Measurements from ENCODE around the gene AHI1.
"Not testable (repeated sequence)": the region's sequence is repeated elsewhere in the genome, so short reads cannot be mapped to it uniquely, and the experiment has no call there.

Gene AHI1

DNA sequence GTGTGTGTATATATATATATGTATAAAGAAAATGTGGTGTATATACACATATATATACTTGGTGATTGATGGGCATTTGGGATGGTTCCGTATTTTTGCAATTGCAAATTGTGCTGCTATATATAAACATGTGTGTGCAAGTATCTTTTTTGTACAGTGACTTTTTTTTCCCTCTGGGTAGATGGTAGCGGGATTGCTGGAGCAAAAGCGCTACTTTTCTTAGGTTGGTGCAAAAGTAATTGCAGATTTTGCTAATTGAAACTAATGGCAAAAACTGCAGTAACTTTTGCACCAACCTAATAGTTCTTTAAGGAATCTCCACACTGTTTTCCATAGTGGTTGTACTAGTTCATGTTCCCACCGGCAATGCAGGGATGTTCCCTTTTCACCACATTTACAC lies 135.4 kb downstream of the AHI1 start:
- Histone ChIP-seq H3K36me3 (ENCODE audit: control insufficient read depth, insufficient read depth, low read length) (no peaks in the 10 kb centered on the region), H3K27me3 (ENCODE audit: control insufficient read depth, insufficient read depth, low read length) (no peaks in the 10 kb centered on the region), H3K9ac (ENCODE audit: low read length) (no peak overlapping the region), H3K9me3 (ENCODE audit: control insufficient read depth, low read length) (no peaks in the 10 kb centered on the region), H3K4me3 (ENCODE audit: low read length) (no peak overlapping the region), H3K4me1 (ENCODE audit: control insufficient read depth, insufficient read depth, low read length) (no peaks in the 10 kb centered on the region)

- H3K9me3 ChIP-seq (ENCODE audit: control insufficient read depth, low read length): no peaks in the 10 kb centered on the region
- no peaks in the 10 kb centered on the region for H3K36me3 ChIP-seq (ENCODE audit: control insufficient read depth, insufficient read depth, low read length)
- H3K9ac ChIP-seq (ENCODE audit: low read length): no peak overlapping the region
- no peaks in the 10 kb centered on the region for H3K4me1 ChIP-seq (ENCODE audit: control insufficient read depth, insufficient read depth, low read length)
- H3K27me3 ChIP-seq (ENCODE audit: control insufficient read depth, insufficient read depth, low read length): no peaks in the 10 kb centered on the region
- no peak overlapping the region for H3K4me3 ChIP-seq (ENCODE audit: low read length)
These were observed 137.3 kb downstream of the AHI1 start for GRCh38 chr6:135360222-135360621.

- H3K27me3 ChIP-seq (ENCODE audit: control insufficient read depth, insufficient read depth, low read length): no peaks in the 10 kb centered on the region
- no peaks in the 10 kb centered on the region for H3K36me3 ChIP-seq (ENCODE audit: control insufficient read depth, insufficient read depth, low read length)
- H3K4me1 ChIP-seq (ENCODE audit: control insufficient read depth, insufficient read depth, low read length): no peaks in the 10 kb centered on the region
- H3K9me3 ChIP-seq (ENCODE audit: control insufficient read depth, low read length): no peaks in the 10 kb centered on the region
- H3K4me3 ChIP-seq (ENCODE audit: low read length): no peak overlapping the region
- no peak overlapping the region for H3K9ac ChIP-seq (ENCODE audit: low read length)
These were observed 138.6 kb downstream of the AHI1 start for GRCh38 chr6:135358985-135359384.

DNA sequence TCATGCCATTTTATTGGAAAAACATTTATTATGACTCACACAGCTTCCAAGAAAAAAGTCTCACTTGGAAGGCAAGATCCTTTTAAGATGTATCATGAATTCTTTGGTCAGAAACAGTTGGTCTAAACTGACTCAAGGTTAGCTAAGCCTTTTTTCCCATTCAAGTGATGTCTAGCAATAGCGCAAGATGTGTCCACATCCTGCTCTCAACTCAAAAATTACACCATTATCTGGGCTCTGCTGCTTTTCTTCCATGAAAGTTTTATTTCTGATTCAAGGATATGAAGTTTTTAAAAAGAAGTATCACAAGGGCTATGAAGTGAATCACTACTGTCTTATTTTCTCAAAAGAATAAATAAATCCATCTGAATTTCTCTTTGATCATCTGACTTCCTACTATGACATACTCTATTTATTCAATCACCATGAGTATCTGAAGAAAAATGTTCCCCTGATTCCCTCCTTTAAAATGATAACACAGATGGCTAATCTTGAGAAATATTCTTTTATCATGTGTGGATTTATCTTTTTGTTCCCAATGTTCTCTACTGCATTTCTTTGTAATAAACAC lies 139.2 kb downstream of the AHI1 start:
- H3K9me3 ChIP-seq (ENCODE audit: control insufficient read depth, low read length): no peaks in the 10 kb centered on the region
- H3K27me3 ChIP-seq (ENCODE audit: control insufficient read depth, insufficient read depth, low read length): no peaks in the 10 kb centered on the region
- no peak overlapping the region for H3K9ac ChIP-seq (ENCODE audit: low read length)
- no peaks in the 10 kb centered on the region for H3K4me1 ChIP-seq (ENCODE audit: control insufficient read depth, insufficient read depth, low read length)
- H3K4me3 ChIP-seq (ENCODE audit: low read length): no peak overlapping the region
- no peaks in the 10 kb centered on the region for H3K36me3 ChIP-seq (ENCODE audit: control insufficient read depth, insufficient read depth, low read length)

DNA sequence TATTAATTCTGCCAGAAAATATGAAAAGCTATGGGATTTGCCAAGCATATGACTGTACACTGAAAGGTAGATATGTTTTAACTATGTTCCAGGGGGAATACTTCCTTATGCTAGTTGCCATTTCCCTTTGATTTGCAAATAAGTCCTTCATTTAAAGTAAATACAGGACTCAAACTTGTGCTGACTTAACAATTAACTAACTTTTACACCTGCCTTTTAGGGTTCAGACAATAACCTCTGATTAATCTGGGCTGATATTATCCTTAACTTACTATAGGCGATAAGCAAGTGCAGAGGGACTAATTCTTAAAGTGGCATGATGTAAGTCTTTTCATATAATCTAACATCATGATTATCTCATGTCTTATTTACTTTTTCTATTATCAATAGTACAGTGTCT lies 143.1 kb downstream of the AHI1 start:
- Histone ChIP-seq H3K9ac (ENCODE audit: low read length) (no peak overlapping the region), H3K27me3 (ENCODE audit: control insufficient read depth, insufficient read depth, low read length) (no peaks in the 10 kb centered on the region)

DNA sequence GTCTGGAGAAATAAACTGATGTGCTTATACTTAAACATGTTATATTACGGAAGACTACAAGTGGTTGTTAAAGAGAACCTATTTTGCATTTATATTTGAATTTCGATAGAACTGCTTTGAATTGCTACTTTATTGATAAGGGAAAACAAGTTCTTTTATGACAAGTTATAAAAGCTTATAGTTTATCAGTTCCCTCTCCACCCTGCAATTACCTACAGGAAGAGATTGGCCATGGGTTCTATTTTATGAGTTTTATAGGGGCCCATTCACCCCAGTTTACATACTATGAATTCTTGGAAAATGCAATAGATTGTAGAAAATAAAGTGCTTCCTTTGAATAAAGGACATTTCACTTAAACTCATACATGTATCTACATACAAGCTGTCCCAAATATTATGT lies 144.4 kb downstream of the AHI1 start:
- H3K9me3 ChIP-seq (ENCODE audit: control insufficient read depth, low read length): no peaks in the 10 kb centered on the region
- H3K36me3 ChIP-seq (ENCODE audit: control insufficient read depth, insufficient read depth, low read length): no peaks in the 10 kb centered on the region
- H3K4me1 ChIP-seq (ENCODE audit: control insufficient read depth, insufficient read depth, low read length): no peaks in the 10 kb centered on the region
- no peak overlapping the region for H3K9ac ChIP-seq (ENCODE audit: low read length)
- H3K27me3 ChIP-seq (ENCODE audit: control insufficient read depth, insufficient read depth, low read length): no peaks in the 10 kb centered on the region
- no peak overlapping the region for H3K4me3 ChIP-seq (ENCODE audit: low read length)

More for the DNA sequence above, 143.1 kb downstream of the AHI1 start:
- H3K4me1 ChIP-seq (ENCODE audit: control insufficient read depth, insufficient read depth, low read length): no peaks in the 10 kb centered on the region
- no peaks in the 10 kb centered on the region for H3K36me3 ChIP-seq (ENCODE audit: control insufficient read depth, insufficient read depth, low read length)
- H3K9me3 ChIP-seq (ENCODE audit: control insufficient read depth, low read length): no peaks in the 10 kb centered on the region
- H3K4me3 ChIP-seq (ENCODE audit: low read length): no peak overlapping the region

DNA sequence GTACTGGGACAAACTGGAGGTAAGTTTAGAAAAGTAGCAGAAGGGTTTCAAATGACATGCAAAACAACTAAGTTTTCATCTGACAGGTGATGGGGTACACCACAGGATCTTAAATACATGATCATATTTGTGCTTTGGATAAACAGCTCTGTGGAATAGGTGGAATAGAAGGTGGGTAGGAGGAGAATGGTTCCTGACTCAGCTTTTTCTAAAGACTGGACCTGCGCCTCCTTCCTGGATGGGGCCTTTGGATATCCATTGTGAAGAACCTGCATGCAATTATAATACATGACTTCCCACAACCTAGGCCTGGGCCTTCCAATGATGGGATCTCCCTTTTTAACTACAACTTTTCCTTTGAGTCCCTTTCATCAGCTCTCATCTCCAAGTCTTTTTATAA lies 145.9 kb downstream of the AHI1 start:
- H3K4me3 ChIP-seq (ENCODE audit: low read length): no peak overlapping the region
- H3K9ac ChIP-seq (ENCODE audit: low read length): no peak overlapping the region
- no peaks in the 10 kb centered on the region for H3K4me1 ChIP-seq (ENCODE audit: control insufficient read depth, insufficient read depth, low read length)
- H3K27me3 ChIP-seq (ENCODE audit: control insufficient read depth, insufficient read depth, low read length): no peaks in the 10 kb centered on the region
- no peaks in the 10 kb centered on the region for H3K9me3 ChIP-seq (ENCODE audit: control insufficient read depth, low read length)
- no peaks in the 10 kb centered on the region for H3K36me3 ChIP-seq (ENCODE audit: control insufficient read depth, insufficient read depth, low read length)

DNA sequence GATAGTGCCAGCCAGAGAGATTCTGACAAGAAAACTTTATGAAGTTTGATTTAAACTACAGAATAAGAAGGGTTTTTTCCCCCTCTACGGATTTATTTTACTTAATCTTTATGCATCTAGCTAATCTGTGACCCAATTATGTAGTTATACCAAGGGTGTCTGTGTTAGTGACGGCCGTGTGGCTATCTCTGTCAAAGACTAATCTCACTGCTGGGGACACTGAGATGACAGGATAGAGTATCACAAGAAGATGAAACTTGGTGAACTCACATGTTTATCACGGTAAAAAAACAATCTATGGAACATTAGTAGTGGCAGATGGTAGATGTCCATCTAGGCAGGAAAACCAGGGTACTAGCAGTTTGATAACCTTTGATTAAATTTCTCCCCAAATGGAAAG lies 149.7 kb downstream of the AHI1 start:
- Histone ChIP-seq H3K27me3 (ENCODE audit: control insufficient read depth, insufficient read depth, low read length) (no peaks in the 10 kb centered on the region), H3K9me3 (ENCODE audit: control insufficient read depth, low read length) (no peaks in the 10 kb centered on the region), H3K9ac (ENCODE audit: low read length) (no peak overlapping the region), H3K4me1 (ENCODE audit: control insufficient read depth, insufficient read depth, low read length) (no peaks in the 10 kb centered on the region), H3K36me3 (ENCODE audit: control insufficient read depth, insufficient read depth, low read length) (no peaks in the 10 kb centered on the region), H3K4me3 (ENCODE audit: low read length) (no peak overlapping the region)

DNA sequence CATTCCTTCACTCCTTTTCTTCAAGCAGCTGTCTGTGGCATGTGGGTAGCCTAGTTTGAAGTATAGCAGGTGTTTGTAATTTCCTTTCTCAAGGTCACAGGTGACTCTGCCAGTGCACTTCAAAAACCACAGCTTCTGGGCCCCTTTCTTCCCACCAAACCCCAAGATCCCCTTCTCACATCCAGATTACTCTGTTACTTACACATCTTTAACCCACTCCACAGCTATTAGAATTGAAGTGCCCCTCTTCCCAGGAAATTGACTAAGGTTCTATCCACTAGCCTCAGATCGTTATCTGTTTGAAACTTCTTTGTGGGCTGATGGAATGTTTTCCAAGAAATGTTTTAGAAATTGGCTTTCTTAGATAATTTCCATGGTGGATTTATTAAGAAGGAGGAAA lies 150.8 kb downstream of the AHI1 start:
- Histone ChIP-seq H3K9me3 (ENCODE audit: control insufficient read depth, low read length) (no peaks in the 10 kb centered on the region), H3K4me3 (ENCODE audit: low read length) (no peak overlapping the region), H3K36me3 (ENCODE audit: control insufficient read depth, insufficient read depth, low read length) (no peaks in the 10 kb centered on the region), H3K27me3 (ENCODE audit: control insufficient read depth, insufficient read depth, low read length) (no peaks in the 10 kb centered on the region), H3K9ac (ENCODE audit: low read length) (no peak overlapping the region), H3K4me1 (ENCODE audit: control insufficient read depth, insufficient read depth, low read length) (no peaks in the 10 kb centered on the region)

DNA sequence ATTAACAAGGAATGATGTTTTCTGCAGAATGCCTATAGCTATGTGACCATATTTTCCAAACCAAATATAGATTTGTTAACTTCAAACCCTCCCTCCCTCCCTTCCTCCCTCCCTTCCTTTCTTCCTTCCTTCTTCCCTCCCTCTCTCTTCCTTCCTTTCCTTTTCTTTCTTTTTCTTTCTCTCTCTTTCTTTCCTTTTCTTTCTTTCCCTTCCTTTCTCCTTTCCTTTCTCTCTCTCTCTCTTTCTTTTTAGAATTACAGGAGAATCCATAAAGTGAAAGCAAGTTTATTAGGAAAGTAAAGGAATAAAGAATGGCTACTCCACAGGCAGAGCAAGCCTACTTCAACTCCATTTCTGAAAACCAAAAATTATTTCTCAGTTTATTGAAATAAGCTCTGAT lies 153.0 kb downstream of the AHI1 start:
- Histone ChIP-seq H3K9ac (ENCODE audit: low read length) (no peak overlapping the region), H3K9me3 (ENCODE audit: control insufficient read depth, low read length) (no peaks in the 10 kb centered on the region), H3K4me1 (ENCODE audit: control insufficient read depth, insufficient read depth, low read length) (no peaks in the 10 kb centered on the region), H3K4me3 (ENCODE audit: low read length) (no peak overlapping the region), H3K36me3 (ENCODE audit: control insufficient read depth, insufficient read depth, low read length) (no peaks in the 10 kb centered on the region), H3K27me3 (ENCODE audit: control insufficient read depth, insufficient read depth, low read length) (no peaks in the 10 kb centered on the region)

DNA sequence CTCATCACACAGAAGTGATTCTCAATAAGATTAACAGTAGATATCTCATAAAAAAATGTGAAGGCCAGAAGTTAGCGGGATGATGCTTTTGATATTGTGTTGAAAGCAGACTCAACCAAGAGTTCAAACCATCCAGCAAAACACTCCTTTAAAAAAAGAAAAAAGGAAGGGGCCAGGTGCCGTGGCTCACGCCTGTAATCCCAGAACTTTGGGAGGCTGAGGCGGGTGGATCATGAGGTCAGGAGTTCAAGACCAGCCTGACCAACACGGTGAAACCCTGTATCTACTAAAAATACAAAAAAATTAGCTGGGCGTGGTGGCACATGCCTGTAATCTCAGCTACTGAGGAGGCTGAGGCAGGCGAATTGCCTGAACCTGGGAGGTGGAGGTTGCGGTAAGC lies 157.6 kb downstream of the AHI1 start:
- not testable (repeated sequence) for H3K4me1 ChIP-seq (ENCODE audit: control insufficient read depth, insufficient read depth, low read length); H3K27me3 ChIP-seq (ENCODE audit: control insufficient read depth, insufficient read depth, low read length); H3K4me3 ChIP-seq (ENCODE audit: low read length); H3K36me3 ChIP-seq (ENCODE audit: control insufficient read depth, insufficient read depth, low read length); H3K9ac ChIP-seq (ENCODE audit: low read length); H3K9me3 ChIP-seq (ENCODE audit: control insufficient read depth, low read length)

GRCh38 chr6:135334169-135334568 lies 163.4 kb downstream of the AHI1 start:
- H3K4me3 ChIP-seq (ENCODE audit: low read length): no peak overlapping the region
- no peaks in the 10 kb centered on the region for H3K9me3 ChIP-seq (ENCODE audit: control insufficient read depth, low read length)

GRCh38 chr6:135331002-135331401 lies 166.5 kb downstream of the AHI1 start:
- H3K36me3 ChIP-seq (ENCODE audit: control insufficient read depth, insufficient read depth, low read length): no peaks in the 10 kb centered on the region
- no peak overlapping the region for H3K4me3 ChIP-seq (ENCODE audit: low read length)
- H3K4me1 ChIP-seq (ENCODE audit: control insufficient read depth, insufficient read depth, low read length): peaks cover under 1% of the 10 kb centered on the region
- no peaks in the 10 kb centered on the region for H3K9me3 ChIP-seq (ENCODE audit: control insufficient read depth, low read length)
- H3K9ac ChIP-seq (ENCODE audit: low read length): no peak overlapping the region
- no peaks in the 10 kb centered on the region for H3K27me3 ChIP-seq (ENCODE audit: control insufficient read depth, insufficient read depth, low read length)

More at GRCh38 chr6:135334169-135334568, 163.4 kb downstream of the AHI1 start:
- H3K27me3 ChIP-seq (ENCODE audit: control insufficient read depth, insufficient read depth, low read length): no peaks in the 10 kb centered on the region
- no peak overlapping the region for H3K9ac ChIP-seq (ENCODE audit: low read length)
- H3K4me1 ChIP-seq (ENCODE audit: control insufficient read depth, insufficient read depth, low read length): no peaks in the 10 kb centered on the region
- H3K36me3 ChIP-seq (ENCODE audit: control insufficient read depth, insufficient read depth, low read length): no peaks in the 10 kb centered on the region
